ENCODE results near the gene EPOP.
"Not testable (repeated sequence)": the region's sequence is repeated elsewhere in the genome, so short reads cannot be mapped to it uniquely, and the experiment has no call there.

Gene EPOP

GRCh38 chr17:38673707-38674013, 1.1 kb downstream of the EPOP start:
- DNase-seq = no peak

DNA sequence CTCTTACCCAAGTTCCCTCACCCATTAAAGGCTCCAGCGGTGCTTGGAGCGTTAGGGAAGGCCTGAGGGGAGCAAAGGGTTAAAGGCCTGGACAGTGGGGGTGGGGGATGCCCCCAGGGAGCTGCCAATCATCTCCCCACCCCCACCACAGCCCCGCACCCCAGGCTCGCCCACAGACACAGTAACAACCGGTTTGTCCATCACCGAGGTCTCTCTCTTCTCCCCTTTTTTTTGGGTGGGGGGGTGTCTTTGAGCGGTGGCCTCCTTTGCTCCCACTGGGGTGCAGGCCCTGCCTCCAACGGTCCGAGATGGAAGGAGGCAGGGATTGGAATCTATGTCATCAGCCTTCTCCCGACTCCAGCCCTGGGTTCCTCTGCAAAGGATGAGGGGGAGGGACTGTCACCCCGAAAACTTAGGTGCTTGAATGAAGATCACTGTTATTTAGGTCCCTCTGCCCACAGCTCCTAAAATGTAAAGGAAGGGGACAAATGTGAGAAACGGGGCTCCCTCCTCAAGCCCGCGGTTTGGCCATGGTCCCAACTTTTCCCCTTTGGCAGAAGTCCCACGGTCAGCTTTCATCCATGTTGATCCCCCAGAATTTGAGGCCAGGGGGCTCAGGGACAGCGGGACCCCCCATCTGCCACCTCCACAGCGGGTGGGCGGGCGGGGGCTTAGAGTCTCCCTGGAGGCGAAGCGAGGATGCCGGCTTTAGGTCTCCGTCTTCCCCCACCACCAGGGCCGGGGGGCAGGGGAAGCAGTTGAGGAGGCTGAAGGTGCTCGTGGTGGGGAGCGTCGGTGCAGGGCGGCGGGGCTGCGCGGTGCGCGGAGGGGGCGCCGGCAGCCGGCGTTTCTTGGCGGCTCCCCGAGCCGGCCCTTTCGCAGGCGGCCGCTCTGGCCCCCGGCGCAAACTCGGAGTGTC, 1.7 kb downstream of the EPOP start:
- no peak for DNase-seq

- DNase-seq = no peak
Measured at GRCh38 chr17:38671939-38672720, 2.6 kb downstream of the EPOP start.

DNA sequence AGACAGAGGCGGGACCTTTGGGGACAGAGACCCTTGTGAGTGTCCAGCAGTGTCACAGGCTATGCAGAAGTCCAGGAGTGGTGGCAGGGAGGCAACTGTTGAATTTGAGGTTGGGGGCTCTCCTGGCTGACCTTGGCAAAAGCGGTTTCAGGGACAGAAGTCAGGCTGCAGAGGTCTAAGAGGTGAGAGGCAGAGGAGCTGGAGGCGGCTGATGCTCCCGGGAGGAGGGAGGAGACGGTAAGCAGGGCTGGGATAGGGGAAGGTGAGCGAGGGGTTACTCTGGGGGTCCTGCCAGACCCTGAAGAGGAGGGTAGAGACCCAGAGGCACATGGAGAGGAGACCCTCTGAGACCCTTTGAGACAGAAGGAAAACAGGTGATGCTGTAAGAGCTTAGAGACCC, 5.2 kb downstream of the EPOP start:
- DNase-seq = no peak

DNA sequence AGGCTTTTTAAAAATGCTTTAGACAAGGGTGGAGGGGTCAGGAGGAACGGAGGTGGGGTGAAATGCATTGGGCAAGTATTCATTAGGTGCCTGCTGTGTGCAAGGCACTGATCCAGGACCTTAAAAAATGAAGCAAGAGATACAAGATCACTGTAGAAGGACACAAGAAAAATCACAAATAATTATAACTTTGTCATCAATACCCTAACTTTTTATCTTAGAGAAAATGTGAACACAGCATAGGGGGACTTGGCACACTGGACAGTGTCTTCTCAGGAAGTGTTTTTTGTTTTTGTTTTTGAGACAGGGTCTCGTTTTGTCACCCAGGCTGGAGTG, 7.0 kb downstream of the EPOP start:
- DNase-seq = no peak

DNA sequence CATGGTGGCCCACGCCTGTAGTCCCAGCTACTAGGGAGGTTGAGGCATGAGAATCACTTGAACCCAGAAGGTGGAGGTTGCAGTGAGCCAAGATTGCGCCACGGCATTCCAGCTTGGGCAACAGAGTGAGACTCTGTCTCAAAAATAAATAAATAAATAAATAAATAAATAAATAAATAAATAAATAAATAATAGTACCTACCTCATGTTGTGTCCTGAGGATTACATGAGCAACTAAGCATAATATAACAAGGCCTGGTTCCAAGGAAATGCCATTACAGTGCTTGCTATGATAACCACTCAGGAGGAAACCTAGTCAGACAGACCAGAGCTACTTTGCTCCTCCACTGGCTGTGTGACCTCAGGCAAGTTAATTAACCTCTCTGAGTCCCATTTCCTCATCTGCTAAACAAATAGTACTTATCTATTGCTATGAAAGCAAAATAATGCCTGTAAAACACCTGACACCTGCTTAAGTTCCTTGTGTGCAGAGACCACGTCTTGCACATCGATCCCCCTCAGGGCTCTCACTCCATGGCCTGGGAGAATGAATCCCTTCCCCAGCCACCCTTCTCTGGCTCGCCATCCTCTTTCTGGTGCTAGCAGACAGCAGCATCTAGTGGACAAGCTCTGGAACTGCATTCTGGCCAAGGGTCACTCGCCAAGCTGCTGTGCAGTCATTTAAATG, 7.5 kb downstream of the EPOP start:
- peak; percentile 17 for DNase-seq

DNA sequence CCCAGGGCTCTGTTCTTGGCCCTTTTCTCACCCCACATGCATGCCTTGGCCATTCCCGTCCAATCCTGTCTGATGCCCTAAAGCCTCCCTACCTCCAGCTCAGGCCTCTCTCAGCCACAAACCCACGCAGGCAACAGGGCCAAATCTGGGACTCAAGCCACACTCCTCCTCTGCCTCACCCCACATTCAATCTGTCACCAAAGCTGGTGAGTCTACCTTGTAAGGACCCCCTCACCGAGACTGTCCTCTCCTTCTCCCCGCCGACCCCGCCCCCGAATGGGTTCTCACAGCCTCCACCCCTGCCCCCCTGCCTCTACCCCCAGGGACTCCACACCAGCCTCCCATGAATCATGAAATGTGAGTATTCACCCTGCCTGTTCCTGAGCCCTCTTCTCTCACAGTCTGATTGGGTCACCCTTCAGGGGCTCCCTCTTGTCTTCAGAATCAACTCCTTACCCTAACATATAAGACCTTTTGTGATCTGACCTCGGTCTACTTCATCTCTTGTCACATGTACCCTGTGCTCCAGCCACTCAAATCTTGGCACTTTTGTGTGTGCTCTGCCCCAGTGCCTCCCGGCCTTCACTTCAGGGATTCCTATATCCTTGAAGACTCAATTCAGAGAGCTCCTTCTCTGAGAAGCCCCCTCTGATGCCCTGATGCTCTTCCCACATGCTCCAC, 10.7 kb downstream of the EPOP start:
- no peak for DNase-seq

DNA sequence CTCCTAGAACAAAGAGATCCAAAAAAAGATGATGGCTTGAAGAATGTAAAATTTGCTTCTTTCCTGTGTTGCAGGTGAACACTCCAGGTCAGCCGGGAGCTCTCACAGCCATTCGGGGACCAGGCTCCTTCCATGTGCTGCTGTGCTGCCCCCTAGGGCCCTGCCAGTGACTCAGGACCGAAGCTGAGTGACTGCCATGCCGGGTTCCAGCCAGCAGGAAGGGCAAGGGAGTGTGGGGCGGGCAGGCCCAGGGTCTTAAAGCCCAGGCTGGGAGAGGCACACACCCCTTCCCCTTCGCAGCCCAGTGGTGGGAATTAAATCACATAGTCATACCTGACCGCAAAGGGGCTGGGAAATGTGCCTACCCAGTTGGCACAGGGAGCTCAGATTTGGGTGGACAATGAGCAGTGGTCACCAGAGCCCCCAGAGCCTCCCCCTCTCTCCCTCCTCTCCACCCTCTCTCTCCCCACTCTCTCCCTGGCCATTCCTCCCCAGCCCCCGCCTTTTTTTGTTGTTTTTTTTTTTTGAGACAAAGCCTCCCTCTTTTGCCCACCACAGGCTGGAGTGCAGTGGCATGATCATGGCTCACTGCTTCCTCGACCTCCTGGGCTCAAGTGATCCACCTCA, 11.5 kb downstream of the EPOP start:
- peak; percentile 72 for DNase-seq

DNA sequence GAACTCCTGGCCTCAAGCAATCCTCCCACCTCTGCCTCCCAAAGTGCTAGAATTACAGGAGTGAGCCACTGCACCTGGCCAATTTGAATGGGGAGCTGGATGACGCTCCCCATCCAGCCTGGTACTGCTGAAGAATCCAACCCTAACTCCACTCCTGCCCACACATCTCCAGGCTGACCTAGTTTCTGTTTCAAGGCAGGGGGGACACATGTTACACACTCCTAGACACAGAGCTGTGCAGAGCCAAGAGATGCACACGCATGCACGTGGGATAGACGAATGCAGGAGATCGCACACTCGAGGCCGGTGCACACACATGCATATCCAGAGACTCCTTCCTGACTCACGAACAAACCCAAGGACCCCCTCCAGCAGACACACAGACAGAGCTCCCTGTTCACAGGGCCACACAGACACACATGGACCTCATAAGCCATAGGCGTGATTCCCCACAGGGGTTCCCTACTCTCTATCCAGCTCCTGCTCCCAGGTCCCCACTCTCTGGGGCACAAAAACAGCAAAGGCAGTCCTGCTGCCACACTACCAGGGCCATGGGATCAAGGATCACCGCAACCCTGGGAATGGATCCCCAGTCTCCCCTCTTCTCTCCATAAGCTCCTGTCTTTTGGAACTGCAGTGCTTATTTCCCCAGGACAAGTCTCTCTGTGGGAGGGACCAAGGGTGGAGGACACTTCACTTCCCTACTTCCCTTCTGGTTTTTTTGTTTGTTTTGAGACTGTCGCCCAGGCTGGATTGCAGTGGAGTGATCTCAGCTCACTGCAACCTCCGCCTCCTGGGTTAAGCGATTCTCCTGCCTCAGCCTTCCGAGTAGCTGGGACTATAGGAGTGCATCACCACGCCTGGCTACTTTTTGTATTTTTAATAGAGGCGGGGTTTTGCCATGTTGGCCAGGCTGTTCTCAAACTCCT, 14.4 kb downstream of the EPOP start:
- peak; percentile 11 for DNase-seq

- DNase-seq = no peak
Measured at GRCh38 chr17:38659415-38659814, 15.3 kb downstream of the EPOP start.

DNA sequence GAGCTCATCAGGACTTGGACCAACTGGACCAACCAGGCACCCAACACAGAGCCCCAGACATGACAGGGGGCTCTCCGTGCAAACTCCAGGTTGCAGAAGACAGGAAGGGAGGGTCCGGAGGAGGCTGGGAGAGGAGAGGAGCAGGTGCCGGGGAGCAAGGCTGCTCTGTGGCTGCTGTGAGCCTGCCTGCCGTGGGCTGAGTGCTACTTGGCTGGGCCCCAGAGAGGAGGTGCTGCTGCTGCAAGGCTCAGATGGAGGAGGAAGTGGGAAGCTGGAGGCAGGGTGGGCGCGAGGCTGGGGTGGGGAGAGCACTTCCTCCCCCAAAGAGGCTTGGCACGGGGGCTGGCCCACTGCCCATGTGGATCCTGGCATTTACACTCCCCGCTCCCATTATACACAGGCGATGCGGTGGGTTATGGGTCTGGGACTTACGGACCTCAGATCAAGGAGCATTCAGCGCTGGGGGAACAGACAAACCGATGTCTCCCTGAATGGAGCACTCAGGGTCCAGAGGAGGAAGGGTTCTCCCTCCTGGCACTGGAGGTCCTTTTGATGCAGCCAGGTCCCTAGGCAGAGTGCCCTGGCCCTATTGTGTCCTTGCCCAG, 15.9 kb downstream of the EPOP start:
- no peak for DNase-seq

GRCh38 chr17:38657824-38658740, 16.7 kb downstream of the EPOP start:
- no peak for DNase-seq

- DNase-seq = no peak
Measured at GRCh38 chr17:38656959-38657823, 17.6 kb downstream of the EPOP start.

- DNase-seq = no peak
Measured at GRCh38 chr17:38654411-38655398, 20.1 kb downstream of the EPOP start.

GRCh38 chr17:38653679-38654078, 21.1 kb downstream of the EPOP start:
- no peak for DNase-seq

GRCh38 chr17:38653230-38653629, 21.5 kb downstream of the EPOP start:
- DNase-seq = no peak

GRCh38 chr17:38650653-38651173, 24.0 kb downstream of the EPOP start:
- not testable (repeated sequence) for DNase-seq

Data from DMS153 (cell line).